HepG2 (cell line): ENCODE results near the gene DEGS1. TPM values are rescaled to one million over a fixed set of nuclear protein-coding genes. Genes with fewer than 3 reads are reported as not detected.

Experiments
- ATAC-seq: fragments of 200-7000 bp; cut with Tn5 transposase; 3 replicates; pipeline ENCODE4 v1.9.1; 2020; ENCODE audit warnings: mild to moderate bottlenecking, moderate library complexity
- BruUV-seq: library from RNA; stranded (reverse); fragments of 400-500 nt; replicated peaks from 2 replicates; lab custom pipeline; 2021; lab: Mats Ljungman, UMichigan
- CTCF ChIA-PET: fragments of 300-600 bp; formaldehyde crosslinking; extraction: SDS; loops from one replicate; lab custom pipeline; 2021; ENCODE audit warnings: low total read pairs, inconsistent platforms, low intra/inter-chr PET ratio; lab: Yijun Ruan, JAX
- POLR2A ChIA-PET: fragments of 350-600 bp; sonication (Branson Sonifier 250); formaldehyde crosslinking; loops from one replicate; lab custom pipeline; 2020; ENCODE audit warnings: antibody characterized with exemption, inconsistent platforms; lab: Yijun Ruan, JAX
- DNase-seq: peaks from one replicate; pipeline ENCODE4 v3.0.0-alpha.2; 2015; ENCODE audit warnings: low spot score
- FAIRE-seq: peaks from 3 replicates; lab custom pipeline; 2011; peaks lifted over from hg19 to GRCh38; lab: Jason Lieb, UNC
- H2AFZ ChIP-seq: one replicate; pipeline ENCODE4 v1.6.1; 2011; ENCODE audit warnings: low read length, inconsistent platforms
- H3K27ac ChIP-seq: fragments of 300-600 bp; 3 replicates; pipeline ENCODE4 v1.8.0; 2011; ENCODE audit warnings: mixed run types, mild to moderate bottlenecking, mixed read lengths, low read length, inconsistent platforms; ENCODE audit not compliant: insufficient read depth; ENCODE audit errors: extremely low read length
- H3K27me3 ChIP-seq, 2 experiments: fragments of 200-600 bp in 1 of 2; 2 replicates in 1 of 2; 3 replicates in 1 of 2; pipeline versions ENCODE4 v1.6.0 to v1.8.0; 2011; ENCODE audit warnings: low read length in 2 of 2, mild to moderate bottlenecking in 2 of 2, moderate library complexity in 2 of 2, inconsistent platforms in 1 of 2; ENCODE audit not compliant: insufficient read depth in 2 of 2, control insufficient read depth in 1 of 2
- H3K36me3 ChIP-seq, 2 experiments: fragments of 200-600 bp in 1 of 2; replicated peaks in 1 of 2; 2 replicates in 1 of 2; 3 replicates in 1 of 2; pipeline versions ENCODE4 v1.5.1 to v1.8.0; 2011; ENCODE audit warnings: low read length in 2 of 2, inconsistent platforms in 1 of 2; ENCODE audit not compliant: insufficient read depth in 2 of 2, control insufficient read depth in 1 of 2
- H3K4me1 ChIP-seq: 2 replicates; pipeline ENCODE4 v1.5.1; 2012; ENCODE audit warnings: low read length, inconsistent platforms; ENCODE audit not compliant: insufficient read depth
- H3K4me2 ChIP-seq: 2 replicates; pipeline ENCODE4 v1.6.0; 2011; ENCODE audit warnings: low read depth, low read length, inconsistent platforms
- H3K4me3 ChIP-seq, 3 experiments: fragments of 200-600 bp in 1 of 3; sonication (generic), shearing (Covaris generic) in 1 of 3; replicated peaks in 1 of 3; 2 replicates each; pipeline ENCODE4 v1.5.1; 2011 to 2016; ENCODE audit warnings: low read length in 3 of 3, inconsistent platforms in 2 of 3, low read depth in 2 of 3, mild to moderate bottlenecking in 2 of 3, control low read depth in 1 of 3, mixed read lengths in 1 of 3; ENCODE audit not compliant: insufficient read depth in 1 of 3
- H3K79me2 ChIP-seq: one replicate; pipeline ENCODE4 v1.6.1; 2011; ENCODE audit warnings: low read length, inconsistent platforms; ENCODE audit not compliant: insufficient read depth
- H3K9ac ChIP-seq: 2 replicates; pipeline ENCODE4 v1.6.0; 2011; ENCODE audit warnings: mild to moderate bottlenecking, low read depth, low read length, inconsistent platforms; ENCODE audit not compliant: insufficient read depth
- H3K9me3 ChIP-seq: 2 replicates; pipeline ENCODE4 v1.5.1; 2012; ENCODE audit warnings: mild to moderate bottlenecking, low read length
- H4K20me1 ChIP-seq: 2 replicates; pipeline ENCODE4 v1.6.0; 2011; ENCODE audit warnings: inconsistent platforms, mild to moderate bottlenecking, low read length, moderate library complexity; ENCODE audit not compliant: insufficient read depth
- ERF ChIP-seq: IDR thresholded peaks from 2 replicates; pipeline ENCODE4 v1.6.1; 2018; ENCODE audit warnings: missing biosample characterization, missing genetic modification reagents
- PPARG ChIP-seq: conservative IDR thresholded peaks from 2 replicates; pipeline ENCODE4 v1.6.1; 2016; ENCODE audit warnings: missing biosample characterization, missing genetic modification reagents
- SMC3 ChIP-seq: IDR thresholded peaks from 2 replicates; pipeline ENCODE4 v1.6.1; 2011; ENCODE audit warnings: low read length, improper control_type of control experiment
- STAG1 ChIP-seq: sonication (generic); formaldehyde crosslinking; IDR thresholded peaks from 2 replicates; pipeline ENCODE4 v1.4.0; 2020; ENCODE audit warnings: missing genetic modification reagents
- ZNF260 ChIP-seq: sonication (generic); formaldehyde crosslinking; IDR thresholded peaks from 2 replicates; pipeline ENCODE4 v1.4.0; 2020; ENCODE audit warnings: missing genetic modification reagents, low read depth, mild to moderate bottlenecking, borderline replicate concordance
- ZNF317 ChIP-seq: sonication (generic); formaldehyde crosslinking; IDR thresholded peaks from 2 replicates; pipeline ENCODE4 v1.5.0; 2020; ENCODE audit warnings: mild to moderate bottlenecking, missing genetic modification reagents
- WGBS: methylation state at CpG from one replicate; pipeline ENCODE4 v1.1.6; 2017; ENCODE audit warnings: low lambda C conversion rate; 5-methylcytosine and 5-hydroxymethylcytosine counted together
- in situ Hi-C: cut with HindIII; loops from 2 replicates; pipeline ENCODE4 v1.10.0; 2017; ENCODE audit warnings: low pct_unique_long_range_greater_than_20kb; ENCODE audit not compliant: extremely low pct_ligation_motif_present
- intact Hi-C: fragments of 100-400 bp; cut with micrococcal nuclease; formaldehyde crosslinking; loops from one replicate; pipeline ENCODE4 v1.10.0; 2022; ENCODE audit not compliant: unreplicated experiment
- polyA plus RNA-seq, 8 experiments: library from polyadenylated mRNA; depleted of rRNA in 3 of 8; stranded (reverse) in 7 of 8; unstranded in 1 of 8; fragments of >200 nt; fragmentation: Illumina TruSeq in 4 of 8; extraction: Trizol in 4 of 8; gene quantifications; 2 replicates each; pipeline versions ENCODE4 v1.2.1 to v1.2.3, GENCODE V29; 2011 to 2016; ENCODE audit warnings: low read depth in 4 of 8, missing spikeins in 1 of 8, mixed read lengths in 1 of 8; ENCODE audit not compliant: insufficient read depth in 1 of 8
- total RNA-seq, 5 experiments: library from RNA; depleted of rRNA; stranded (reverse); fragments of >200 nt; fragmentation: Illumina TruSeq; extraction: Trizol; gene quantifications; 2 replicates each; pipeline ENCODE4 v1.2.3, GENCODE V29; 2016; ENCODE audit warnings: low read depth in 1 of 5
- TF ChIP-seq, protein P1 (sequence below): sonication (generic); formaldehyde crosslinking; IDR thresholded peaks from 2 replicates; pipeline ENCODE4 v1.5.0; 2020; ENCODE audit warnings: mild to moderate bottlenecking, missing genetic modification reagents, moderate library complexity

The DEGS1 gene
- total and polyA plus RNA-seq, 2 of the 13 experiments (the other 11 are each of a cell fraction or from before 2014, with no cell fraction given): 18.1 to 35.9 TPM

DNA sequence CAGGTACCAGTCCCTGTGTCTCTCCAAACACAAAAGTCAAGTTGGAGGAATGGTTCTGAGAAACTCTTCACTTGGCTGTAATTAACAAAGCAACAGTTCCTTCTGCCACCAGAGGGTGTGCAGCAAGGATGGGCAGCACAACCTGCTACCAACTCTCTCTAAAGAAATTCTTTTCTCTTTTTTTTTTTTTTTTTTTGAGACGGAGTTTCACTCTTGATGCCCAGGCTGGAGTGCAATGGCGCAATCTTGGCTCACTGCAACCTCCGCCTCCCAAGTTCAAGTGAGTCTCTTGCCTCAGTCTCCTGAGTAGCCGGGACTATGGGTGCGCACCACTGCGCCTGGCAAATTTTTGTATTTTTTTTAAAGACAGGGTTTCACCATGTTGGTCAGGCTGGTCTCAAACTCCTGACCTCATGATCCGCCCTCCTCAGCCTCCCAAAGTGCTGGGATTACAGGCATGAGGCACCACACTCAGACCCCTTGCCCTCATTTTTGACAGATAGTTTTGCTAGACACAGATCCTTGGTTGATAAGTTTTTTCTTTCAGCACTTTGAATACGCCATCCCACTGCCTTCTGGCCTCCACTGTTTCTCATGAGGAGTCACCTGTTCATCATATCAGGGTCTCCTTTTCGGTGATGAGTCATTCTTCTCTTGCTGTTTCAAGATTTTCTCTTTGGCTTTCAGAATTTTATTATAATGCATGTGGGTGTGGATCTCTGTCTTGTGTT is 12.1 kb upstream of the DEGS1 start:
- Histone ChIP-seq H3K9me3 (no peaks in the 10 kb centered on the region), H3K4me3 (no peak overlapping the region), H3K79me2 (no peaks in the 10 kb centered on the region), H2AFZ (no peak overlapping the region), H4K20me1 (no peaks in the 10 kb centered on the region), H3K9ac (no peak overlapping the region), H3K27me3 (no peaks in the 10 kb centered on the region; a peak in 1 of 5 replicates), H3K4me2 (no peak overlapping the region; the same call in 1 of the 2 replicates), H3K27ac (no peak overlapping the region), H3K36me3 (no peaks in the 10 kb centered on the region), H3K4me1 (peaks cover 23% of the 10 kb centered on the region)
- BruUV-seq: no TSS peak
- ATAC-seq (peak; percentile 59), DNase-seq (peak; percentile 13), FAIRE-seq (peak; percentile 26)
- TF ChIP-seq ZNF260 (CRISPR knock-in tag) (no peak), SMC3 (peak; percentile 35; the same call in 1 of the 2 replicates), STAG1 (CRISPR knock-in tag) (peak; percentile 39; the same call in 1 of the 2 replicates), ERF (CRISPR knock-in tag) (no peak), ZNF317 (CRISPR knock-in tag) (peak; percentile 96), PPARG (CRISPR knock-in tag) (no peak)
- TF ChIP-seq, protein P1, sequence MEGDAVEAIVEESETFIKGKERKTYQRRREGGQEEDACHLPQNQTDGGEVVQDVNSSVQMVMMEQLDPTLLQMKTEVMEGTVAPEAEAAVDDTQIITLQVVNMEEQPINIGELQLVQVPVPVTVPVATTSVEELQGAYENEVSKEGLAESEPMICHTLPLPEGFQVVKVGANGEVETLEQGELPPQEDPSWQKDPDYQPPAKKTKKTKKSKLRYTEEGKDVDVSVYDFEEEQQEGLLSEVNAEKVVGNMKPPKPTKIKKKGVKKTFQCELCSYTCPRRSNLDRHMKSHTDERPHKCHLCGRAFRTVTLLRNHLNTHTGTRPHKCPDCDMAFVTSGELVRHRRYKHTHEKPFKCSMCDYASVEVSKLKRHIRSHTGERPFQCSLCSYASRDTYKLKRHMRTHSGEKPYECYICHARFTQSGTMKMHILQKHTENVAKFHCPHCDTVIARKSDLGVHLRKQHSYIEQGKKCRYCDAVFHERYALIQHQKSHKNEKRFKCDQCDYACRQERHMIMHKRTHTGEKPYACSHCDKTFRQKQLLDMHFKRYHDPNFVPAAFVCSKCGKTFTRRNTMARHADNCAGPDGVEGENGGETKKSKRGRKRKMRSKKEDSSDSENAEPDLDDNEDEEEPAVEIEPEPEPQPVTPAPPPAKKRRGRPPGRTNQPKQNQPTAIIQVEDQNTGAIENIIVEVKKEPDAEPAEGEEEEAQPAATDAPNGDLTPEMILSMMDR (CRISPR knock-in tag): peak; percentile 34; the same call in 1 of the 2 replicates
- 51% methylated on average over 9 of the region's 9 CpGs for WGBS
- in situ Hi-C loops: no loop called here
- CTCF ChIA-PET: interaction anchor here (1.4 kb wide), 1 partner anchor 162 kb away, joined by 11 read pairs; no protein-coding TSS in a partner anchor
- intact Hi-C loops: loop anchor here (1.0 kb wide), 1 partner anchor 162 kb away; no protein-coding TSS in a partner anchor
- POLR2A ChIA-PET: no interaction called here
